Right hindlimb (tissue), 1 donor: ENCODE measurements around the gene SLC35A4.
A peak's percentile ranks its signal among the peaks of the same experiment; 100 is the strongest.

Source experiments
- DNase-seq: peaks from one replicate; pipeline ENCODE4 v3.0.0-alpha.2; 2018

Gene SLC35A4, protein sequence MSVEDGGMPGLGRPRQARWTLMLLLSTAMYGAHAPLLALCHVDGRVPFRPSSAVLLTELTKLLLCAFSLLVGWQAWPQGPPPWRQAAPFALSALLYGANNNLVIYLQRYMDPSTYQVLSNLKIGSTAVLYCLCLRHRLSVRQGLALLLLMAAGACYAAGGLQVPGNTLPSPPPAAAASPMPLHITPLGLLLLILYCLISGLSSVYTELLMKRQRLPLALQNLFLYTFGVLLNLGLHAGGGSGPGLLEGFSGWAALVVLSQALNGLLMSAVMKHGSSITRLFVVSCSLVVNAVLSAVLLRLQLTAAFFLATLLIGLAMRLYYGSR

DNA sequence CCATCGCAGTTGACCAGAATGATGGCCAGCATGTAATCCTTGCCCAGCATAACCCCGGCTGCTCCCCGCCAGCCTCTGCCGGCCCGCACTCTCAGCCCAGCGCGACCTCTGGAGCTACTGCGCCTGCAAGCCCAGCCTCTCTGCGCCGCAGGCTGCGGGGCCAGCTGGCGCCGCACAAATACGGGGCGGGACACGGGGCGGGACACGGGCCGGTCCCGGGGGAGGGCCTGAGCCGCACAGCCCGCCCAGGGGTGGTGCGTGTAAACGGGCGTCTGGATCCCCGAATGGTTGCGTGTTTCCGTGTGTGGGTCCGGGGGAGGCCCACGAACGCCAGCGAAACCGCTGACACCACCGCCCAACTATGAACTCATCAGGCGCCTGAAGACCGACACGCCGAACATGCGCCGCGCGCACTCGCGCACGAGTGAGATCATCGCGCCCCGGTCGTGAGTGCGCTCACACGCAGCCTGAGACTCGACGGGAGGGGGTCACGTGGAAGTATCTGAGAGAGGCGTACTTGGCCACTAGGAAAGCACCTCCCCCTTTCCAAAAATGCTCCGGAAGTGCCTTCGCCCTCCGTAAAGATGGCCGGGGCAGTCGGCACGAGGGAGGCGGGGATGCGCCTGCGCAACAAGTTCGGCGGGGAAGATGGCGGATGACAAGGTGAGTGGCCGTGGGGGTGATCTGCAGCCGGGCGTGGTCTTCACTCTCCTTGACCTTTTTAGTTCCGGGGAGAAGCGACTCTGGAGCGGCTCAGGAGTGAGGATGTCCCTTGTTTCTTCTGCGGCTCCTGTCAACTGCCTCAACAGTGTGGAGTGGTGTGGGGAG is at the start of gene SLC35A4, which contains the start of gene APBB3:
Gene SLC35A4 (plus strand): TSS at position 633 of the 828 bp plus-strand sequence. CDS start 2,342 bp downstream, outside the sequence.
Gene APBB3 (minus strand): TSS at position 403 of the 828 bp plus-strand sequence. CDS start 353 bp downstream, at position 50.
- DNase-seq = peak; percentile 98

DNA sequence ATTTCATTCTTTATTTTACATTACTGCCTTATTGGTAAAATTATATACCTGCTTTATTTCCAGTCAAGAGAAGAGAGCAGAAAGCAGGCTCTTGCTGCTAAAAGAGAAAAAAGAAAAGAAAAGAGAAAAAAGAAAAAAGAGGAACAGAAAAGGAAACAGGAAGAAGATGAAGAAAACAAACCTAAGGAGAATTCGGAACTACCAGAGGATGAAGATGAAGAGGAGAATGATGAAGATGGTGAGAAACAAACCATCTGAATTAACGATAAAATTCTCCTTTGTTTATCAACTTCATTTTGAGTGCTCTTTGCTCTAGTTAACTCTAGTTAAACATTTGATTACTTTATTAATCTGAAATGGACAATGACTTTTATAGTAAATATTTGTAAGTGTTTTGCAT is 40.6 kb upstream of the SLC35A4 start:
- DNase-seq = no peak

DNA sequence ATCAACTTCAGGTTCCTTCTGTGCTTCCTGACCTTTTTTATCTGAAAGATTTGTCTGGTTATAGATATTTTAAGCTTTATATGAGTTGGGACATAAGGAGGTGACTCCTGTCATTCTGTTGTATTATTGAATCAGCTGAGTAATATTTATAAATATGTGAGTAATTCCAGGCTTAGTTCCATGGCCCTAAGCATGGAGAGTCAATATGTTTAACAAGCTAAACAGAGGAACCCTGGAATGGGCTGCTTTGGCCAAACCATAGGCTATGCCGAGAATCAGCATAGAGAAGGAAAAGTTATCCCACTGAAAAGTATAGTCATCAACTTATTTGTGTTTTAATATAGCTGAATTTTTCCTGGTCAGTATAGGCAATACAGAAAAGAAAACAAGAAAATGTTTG is 24.4 kb upstream of the SLC35A4 start:
- no peak for DNase-seq

DNA sequence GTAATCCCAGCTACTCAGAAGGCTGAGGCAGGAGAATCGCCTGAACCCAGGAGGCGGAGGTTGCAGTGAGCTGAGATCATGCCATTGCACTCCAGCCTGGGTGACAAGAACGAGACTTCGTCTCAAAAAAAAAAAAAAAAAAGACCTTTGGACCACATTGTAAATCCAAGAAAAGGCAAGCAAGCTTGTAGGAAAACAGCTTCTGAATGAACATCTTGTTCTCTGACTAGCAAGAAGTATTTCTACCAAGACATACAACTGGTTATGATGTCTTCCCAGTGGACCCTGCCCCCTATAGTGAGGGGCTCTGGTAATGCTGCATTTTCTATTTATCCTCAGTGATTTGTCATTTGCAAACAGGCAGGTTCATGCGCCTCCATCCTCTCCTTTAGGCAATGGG is 21.7 kb upstream of the SLC35A4 start:
- no peak for DNase-seq

DNA sequence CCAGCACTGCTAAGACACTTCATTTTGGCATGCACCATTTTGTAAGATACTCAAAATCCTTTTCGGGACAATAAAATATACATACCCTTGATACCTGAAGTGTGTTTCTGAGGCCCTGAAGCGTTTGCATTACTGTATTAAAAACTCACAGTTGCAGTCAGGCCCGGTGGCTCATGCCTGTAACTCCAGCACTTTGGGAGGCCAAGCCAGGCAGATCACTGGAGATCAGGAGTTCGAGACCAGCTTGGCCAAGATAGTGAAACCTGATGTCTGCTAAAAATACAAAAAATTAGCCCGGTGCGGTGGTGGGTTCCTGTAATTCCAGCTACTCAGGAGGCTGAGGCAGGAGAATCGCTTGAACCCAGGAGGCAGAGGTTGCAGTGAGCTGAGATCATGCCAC is 19.6 kb upstream of the SLC35A4 start:
- no peak for DNase-seq

DNA sequence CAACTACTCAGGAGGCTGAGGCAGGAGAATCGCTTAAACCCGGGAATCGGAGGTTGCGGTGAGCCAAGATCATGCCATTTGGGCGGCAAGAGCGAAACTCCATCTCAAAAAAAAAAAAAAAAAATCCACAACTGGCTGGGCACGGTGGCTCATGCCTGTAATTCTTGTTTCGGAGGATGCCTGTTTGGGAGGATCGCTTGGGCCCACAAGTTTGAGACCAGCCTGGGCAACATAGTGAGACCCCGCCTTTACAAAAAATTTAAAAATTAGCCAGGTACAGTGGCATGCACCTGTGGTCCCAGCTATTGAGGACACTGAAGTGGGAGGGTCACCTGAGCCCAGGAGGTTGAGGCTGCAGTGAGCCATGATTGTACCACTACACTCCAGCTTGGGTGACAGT is 19.0 kb upstream of the SLC35A4 start:
- DNase-seq = no peak

DNA sequence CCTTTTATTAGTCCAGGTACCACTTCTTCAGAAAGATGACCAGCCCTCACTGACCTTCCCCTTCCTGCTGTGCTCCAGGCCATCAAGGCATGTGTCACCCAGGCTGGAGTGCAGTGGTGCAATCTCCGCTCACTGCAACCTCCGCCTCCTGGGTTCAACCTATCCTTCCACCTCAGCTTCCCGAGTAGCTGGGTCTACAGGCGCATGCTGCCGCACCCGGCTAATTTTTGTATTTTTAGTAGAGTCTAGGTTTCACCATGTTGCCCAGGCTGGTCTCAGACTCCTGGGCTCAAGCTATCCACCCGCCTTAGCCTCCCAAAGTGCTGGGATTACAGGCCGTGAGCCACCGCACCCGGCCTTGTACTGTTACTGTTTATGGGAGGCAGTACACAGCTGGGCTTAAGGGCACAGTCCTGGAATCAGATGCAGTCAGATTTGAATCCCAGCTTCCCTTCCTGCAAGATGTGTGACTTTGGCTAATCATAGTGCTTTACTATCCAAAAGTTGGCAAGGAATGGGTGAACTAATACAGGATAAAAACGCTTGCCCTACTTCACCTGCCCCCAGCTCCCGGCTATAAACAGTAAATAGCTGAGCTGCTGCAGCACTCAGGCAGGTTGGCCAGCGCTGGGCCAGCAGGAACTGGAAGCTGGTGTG is 17.6 kb upstream of the SLC35A4 start:
- DNase-seq = no peak

DNA sequence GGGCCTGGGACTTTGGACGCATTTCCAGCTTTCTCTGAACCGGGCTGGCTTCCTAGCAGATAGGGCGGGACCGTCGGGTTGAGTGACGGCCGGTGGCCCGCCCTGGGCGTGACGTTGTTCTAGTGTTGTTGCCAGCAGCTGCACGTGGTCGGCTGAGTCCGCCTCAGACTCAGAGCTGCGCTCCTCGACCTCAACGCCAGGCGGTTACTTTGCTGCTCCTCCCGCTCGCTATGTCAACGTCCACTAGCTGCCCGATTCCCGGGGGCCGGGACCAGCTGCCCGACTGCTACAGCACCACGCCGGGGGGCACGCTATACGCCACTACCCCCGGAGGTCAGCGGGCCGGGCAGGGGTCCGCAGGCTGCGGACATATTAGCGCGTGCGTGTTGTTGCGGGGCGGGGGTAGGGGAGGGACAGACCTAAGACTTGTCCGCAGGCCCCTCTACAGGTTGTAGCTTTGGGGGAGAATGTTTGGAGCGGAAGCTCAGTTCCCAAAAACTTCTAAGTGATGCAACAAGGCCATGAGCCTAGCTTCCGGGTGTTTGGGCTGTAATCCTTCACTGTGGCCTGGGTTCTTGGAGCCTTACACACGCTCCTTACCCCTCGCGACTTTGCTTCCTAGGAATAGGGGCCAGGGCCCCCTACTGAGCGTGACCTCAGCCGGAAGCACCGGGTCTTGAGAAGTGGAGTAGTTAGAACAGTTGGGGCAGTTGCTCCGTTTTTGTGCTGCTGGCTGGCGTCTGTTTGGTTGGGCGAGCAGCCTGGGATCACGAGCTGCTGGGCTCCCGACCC is 16.9 kb upstream of the SLC35A4 start, which contains the start of gene EIF4EBP3:
Gene EIF4EBP3 (plus strand): TSS at position 155 of the 792 bp plus-strand sequence. CDS start 76 bp downstream, at position 231.
- DNase-seq = peak; percentile 98

DNA sequence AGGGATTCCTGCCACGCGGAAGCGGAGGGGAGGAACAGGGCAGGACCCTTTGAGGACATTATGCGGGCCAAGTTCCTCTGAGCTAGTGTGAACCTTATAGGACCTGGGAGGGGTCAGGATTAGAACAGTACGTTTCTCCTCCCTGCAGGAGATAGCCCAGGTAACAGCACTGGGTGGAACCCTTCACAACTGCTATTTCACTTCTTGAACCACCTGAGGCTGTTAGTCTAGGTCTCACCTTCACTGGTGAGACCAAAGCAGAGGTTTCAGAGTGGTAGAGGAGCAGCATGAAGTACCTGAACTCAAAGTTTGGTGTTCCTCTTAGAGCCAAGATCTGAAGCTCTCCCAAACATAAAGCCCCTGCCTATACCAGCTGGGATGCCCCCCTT is 16.3 kb upstream of the SLC35A4 start:
- DNase-seq = no peak

DNA sequence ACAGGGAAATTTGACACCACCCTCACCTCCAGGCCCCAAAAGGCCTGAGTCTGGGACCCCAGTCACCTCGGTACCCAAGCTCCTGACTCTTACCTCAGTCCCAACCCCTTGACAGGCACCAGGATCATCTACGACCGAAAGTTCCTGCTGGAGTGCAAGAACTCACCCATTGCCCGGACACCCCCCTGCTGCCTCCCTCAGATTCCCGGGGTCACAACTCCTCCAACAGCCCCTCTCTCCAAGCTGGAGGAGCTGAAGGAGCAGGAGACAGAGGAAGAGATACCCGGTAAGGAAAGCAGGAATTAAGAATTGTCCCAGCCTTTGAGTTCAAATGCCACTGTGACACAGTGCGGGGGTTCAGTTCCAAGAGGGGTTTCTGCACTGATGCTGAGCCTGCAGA is 15.8 kb upstream of the SLC35A4 start:
- no peak for DNase-seq

DNA sequence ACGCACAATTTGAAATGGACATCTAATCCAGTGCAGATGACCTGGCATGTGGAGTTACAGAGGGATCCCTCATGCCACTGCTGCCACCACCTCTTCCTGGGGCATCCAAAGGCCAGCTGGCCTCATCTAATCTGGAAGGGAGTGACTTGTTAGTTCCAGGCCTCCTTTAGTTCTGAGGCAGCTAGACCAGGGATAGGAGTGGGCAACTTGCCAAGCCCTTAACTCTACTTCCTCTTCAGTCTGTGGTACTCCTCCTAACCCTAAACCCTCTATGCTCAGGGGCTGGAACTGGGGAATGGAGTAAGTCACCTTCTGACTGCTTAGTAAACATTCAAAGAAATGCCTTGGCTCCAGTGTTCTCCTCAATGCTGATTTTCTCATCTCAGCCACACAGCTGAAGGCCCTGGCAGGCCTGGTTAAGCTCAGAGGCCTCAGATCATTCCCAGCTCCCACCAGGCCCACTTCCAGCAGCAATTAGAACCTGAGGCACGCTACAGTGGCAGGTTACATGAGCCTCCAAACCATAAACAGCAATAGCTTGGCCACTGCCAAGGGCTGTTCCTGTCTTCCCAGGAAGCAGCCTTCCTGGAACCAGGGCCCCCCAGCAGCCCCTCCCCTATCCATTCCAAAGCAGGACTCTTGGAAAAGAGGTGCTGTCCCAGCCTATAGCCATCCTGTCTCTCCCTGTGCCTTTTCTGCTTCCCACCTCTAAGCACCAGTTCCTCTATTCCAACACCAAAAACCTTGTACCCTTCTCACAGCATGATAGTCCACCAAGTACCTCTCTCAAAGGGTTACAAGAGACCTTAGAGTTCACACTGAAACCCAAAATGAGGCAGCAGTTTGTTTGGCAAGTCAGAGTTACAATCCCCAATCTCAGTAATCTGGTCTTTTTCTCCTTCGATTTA is 15.1 kb upstream of the SLC35A4 start:
- no peak for DNase-seq

DNA sequence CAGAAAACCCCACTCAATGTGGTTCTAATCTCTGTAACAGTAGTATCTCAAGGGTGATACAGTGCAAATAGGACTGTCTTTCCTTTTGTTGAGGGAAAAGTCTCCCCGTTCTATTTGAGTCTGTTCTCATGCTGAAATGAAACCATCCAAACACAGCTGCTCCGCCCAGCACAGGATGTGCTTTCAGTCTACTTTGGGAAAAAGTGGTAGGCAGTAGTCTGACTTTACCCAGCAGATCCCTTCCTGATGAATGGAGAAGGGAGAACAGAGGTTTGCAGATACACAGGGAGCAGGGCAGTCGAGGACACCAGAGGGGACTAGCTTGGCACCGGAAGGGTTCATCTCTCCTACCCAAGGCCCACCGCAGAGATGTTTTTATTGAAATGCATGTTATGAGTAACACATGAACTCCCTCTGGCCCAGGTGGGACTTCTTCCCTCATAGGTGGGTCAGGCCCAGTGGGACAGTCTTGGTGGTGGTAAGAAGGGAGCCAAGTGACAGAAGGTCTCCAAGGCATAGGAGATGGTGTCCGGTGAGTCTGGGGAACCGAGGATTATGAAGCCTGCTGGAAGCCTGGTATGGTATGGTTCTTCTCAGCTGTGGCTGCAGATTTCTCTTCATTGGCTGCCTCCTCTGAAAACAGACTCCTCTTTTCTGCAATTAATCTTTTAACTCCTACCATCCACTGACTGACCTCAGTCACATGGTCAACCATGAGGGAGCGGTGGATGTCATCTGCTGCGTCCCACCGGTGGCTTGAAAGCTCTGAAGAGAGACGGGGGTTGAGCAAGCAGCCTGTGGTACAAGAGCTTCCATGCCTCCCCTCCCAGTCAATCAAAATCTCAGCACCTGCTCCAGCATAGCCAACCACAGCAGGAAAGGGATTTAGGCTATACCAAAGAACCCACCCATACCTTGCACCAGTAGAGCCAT is 14.2 kb upstream of the SLC35A4 start:
- no peak for DNase-seq

DNA sequence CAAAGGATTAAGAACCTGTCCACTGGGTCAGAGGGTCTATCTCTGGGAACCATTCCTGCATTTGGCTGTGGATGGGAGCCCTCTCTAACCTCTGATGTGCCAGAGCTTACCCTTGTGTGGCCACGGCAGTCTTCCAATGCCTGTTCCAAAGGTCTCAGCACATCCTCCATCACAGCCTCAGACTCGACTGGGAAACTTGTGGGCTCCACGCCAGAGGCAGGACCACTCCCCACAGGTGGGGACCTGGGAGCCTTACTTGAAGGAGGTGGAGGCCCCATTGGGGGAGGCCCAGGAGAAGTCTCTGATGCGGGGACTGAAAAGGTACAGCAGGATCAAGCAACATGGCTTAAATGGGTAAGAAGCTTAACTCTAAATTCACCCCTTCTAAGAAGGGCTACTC is 12.8 kb upstream of the SLC35A4 start:
- no peak for DNase-seq

DNA sequence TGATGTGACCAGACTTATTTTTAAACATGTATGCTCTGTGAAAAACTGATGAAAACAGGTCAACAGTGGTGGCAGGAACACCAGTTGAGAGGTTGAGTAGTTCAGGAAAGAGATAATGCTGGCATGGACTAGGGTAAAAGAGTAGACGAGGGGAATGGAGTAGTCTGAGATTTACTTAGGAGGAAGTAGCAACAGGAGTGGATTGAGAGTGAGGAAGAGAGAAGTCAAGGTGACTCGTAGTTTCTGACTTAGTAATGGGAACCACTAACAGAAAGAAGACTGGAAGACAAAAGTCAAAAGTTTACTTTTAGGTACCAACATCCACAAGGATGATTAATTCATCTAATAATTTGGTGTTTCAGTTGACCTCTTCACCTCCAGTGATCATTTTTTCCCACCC is 11.0 kb upstream of the SLC35A4 start:
- DNase-seq = no peak

DNA sequence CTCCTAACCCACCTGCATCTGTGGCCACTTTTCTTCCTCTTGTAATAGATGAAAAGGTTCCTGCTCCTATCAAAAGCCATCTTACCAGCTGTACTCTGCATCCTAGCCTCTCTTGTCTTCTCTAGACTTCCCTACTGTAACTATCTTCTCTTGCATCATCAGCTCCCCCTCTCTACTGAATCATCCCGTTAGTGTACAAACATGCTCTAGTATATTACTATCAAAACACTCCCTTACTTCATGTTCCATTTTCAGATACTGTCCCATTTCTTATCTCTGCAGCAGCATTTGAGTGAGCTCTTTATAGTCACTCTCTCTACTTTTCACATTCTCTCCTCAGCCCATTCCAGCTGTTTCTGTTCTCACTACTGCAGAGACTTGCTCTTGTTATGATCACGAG is 10.2 kb upstream of the SLC35A4 start:
- DNase-seq = no peak

DNA sequence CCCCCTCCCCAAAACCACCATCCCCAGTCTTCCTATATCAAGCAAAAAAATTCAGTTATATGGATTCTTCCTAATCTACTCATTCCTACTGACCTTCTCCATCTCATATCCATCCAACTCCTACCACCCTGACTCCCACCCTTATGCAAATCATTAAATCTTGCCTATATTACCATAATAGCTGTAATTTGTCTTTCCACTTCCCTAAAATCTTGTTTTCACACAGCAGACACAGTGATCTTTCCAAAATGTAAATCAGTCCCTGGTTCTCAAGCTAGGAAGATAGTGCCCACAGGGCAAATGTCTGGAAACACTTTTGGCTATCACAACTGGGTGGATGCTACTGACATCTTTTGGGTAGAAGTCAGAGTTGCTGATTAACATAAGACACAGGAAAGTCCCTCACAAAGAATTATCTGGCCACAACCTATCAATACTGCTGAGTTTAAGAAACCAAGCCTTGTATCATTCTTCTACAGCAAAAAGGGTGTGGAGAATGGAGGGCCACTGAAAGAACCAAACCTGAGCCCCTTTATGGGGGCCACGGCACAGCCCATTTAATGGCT is 8.8 kb upstream of the SLC35A4 start:
- DNase-seq = no peak

DNA sequence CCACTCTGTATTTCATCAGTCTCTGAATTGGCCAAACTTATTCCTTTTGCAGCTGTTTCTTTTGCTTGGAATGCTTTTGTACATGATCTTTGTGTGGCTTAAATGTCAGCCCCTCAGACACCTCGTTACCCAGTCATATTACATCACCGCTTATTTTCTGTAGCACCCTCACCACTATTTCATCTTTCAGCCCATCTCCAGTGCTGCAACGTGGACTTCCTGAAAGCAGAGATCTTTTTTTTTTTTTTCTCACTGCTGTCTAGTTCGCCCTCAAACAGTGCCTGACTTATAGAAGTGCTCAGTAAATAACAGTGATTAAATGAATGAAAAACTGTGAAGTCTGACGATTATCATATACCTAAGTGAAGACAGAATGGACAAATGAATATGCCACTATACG is 8.2 kb upstream of the SLC35A4 start:
- no peak for DNase-seq

DNA sequence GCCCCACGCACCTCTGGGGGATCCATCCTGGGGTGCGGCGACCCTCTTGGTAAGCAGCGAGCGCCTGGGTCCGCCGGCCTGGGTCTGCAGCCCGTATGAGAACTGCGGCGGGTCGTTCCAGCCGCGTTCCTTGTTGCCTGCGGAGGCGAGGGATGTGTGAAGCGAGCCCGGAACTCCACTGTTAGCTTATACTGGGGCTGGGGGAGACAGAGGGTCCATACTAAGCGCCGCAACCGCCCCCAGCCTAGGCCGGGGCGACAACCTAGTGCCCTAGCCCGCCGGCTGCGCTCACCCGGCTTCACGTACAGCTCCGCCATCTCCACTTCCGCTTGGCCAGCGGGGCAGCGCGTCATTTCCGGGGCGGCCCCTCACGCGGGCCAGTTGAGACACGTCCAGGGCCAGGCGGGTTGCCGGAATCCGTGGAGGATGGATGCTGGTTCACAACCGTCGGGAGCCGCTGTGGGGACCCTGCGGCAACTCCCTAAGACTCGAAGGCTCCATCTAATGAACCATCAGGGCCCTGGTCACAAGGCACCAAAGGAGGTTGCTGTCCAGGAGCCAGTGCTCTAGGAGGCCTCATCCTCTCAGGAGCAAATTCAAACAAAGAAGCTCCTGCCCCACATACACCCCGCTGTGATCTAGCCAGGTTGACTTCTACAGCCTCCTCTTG is 7.4 kb upstream of the SLC35A4 start, which contains the start of gene SRA1:
Gene SRA1 (minus strand): TSS at position 338 of the 670 bp plus-strand sequence. CDS start 21 bp downstream, at position 317.
- peak; percentile 96 for DNase-seq

DNA sequence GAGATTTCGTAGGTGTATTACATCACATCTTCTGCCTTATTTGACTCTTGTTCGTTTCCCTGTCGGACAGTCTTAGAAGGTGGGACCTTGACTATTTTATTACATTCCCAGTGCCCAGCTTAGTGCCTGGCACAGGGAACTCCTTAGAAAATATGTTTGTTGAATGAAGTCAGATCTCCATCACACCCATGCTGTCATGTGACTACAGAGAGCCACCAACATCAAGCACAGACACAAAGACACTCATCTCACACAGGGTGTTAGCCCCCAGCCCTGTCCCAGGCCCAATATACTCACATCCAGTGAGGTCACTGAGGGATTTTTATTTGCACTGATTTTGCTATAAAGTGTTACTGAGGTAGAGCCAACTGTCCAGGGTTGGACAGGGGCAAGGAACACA is 6.7 kb upstream of the SLC35A4 start:
- no peak for DNase-seq
